K562 (cell line): Measurements from ENCODE around the gene ZNF112. TPM values are rescaled to one million over a fixed set of nuclear protein-coding genes. Genes with fewer than 3 reads are reported as not detected.

Experiments used
- ATAC-seq: fragments of 200-7000 bp; cut with Tn5 transposase; 3 replicates; pipeline ENCODE4 v1.9.1; 2020; ENCODE audit warnings: moderate library complexity
- BruUV-seq: library from RNA; stranded (reverse); fragments of 400-500 nt; replicated peaks from 2 replicates; lab custom pipeline; 2021; lab: Mats Ljungman, UMichigan
- CTCF ChIA-PET: fragments of 300-600 bp; formaldehyde crosslinking; extraction: SDS; loops from one replicate; lab custom pipeline; 2021; ENCODE audit warnings: low intra/inter-chr PET ratio; lab: Yijun Ruan, JAX
- POLR2A ChIA-PET: fragments of 300-600, 350-650 bp; sonication (Branson Sonifier 250); formaldehyde crosslinking; extraction: SDS; loops from one replicate; lab custom pipeline; 2021; ENCODE audit warnings: antibody characterized with exemption, inconsistent platforms; lab: Yijun Ruan, JAX
- DNase-seq, 4 experiments: peaks; one replicate each; pipeline versions ENCODE4 v3.0.0 to v3.0.0-alpha.2; 2011 to 2018; ENCODE audit warnings: low spot score in 3 of 4, mixed read lengths in 3 of 4; ENCODE audit errors: extremely low read depth in 1 of 4
- FAIRE-seq: peaks from 2 replicates; lab custom pipeline; 2011; peaks lifted over from hg19 to GRCh38; lab: Jason Lieb, UNC
- H2AFZ ChIP-seq: 2 replicates; pipeline ENCODE4 v1.6.0; 2011; ENCODE audit warnings: low read depth, low read length, control low read depth, inconsistent platforms
- H3K27ac ChIP-seq: fragments of 200-600 bp; 3 replicates; pipeline ENCODE4 v1.8.0; 2011; ENCODE audit warnings: low read depth, mild to moderate bottlenecking, control low read depth, inconsistent platforms, low read length, moderate library complexity, mixed read lengths; ENCODE audit errors: extremely low read depth
- H3K27me3 ChIP-seq, 2 experiments: fragments of 300-600 bp in 1 of 2; 2 replicates in 1 of 2; 3 replicates in 1 of 2; pipeline versions ENCODE4 v1.6.0 to v1.8.0; 2011; ENCODE audit warnings: inconsistent platforms in 2 of 2, low read length in 2 of 2, mild to moderate bottlenecking in 1 of 2, mixed read lengths in 1 of 2, moderate library complexity in 1 of 2; ENCODE audit not compliant: control insufficient read depth in 2 of 2, insufficient read depth in 2 of 2
- H3K36me3 ChIP-seq: fragments of 300-600 bp; 3 replicates; pipeline ENCODE4 v1.8.0; 2011; ENCODE audit warnings: mild to moderate bottlenecking, low read length, inconsistent platforms; ENCODE audit not compliant: control insufficient read depth, insufficient read depth
- H3K4me1 ChIP-seq, 2 experiments: fragments of 200-600 bp in 1 of 2; replicated peaks in 1 of 2; 2 replicates in 1 of 2; 3 replicates in 1 of 2; pipeline versions ENCODE4 v1.5.1 to v1.8.0; 2011; ENCODE audit warnings: inconsistent platforms in 2 of 2, low read length in 2 of 2, mild to moderate bottlenecking in 1 of 2, mixed read lengths in 1 of 2, moderate library complexity in 1 of 2; ENCODE audit not compliant: control insufficient read depth in 2 of 2, insufficient read depth in 2 of 2
- H3K4me2 ChIP-seq: 2 replicates; pipeline ENCODE4 v1.6.1; 2011; ENCODE audit warnings: low read length, control low read depth, inconsistent platforms, mixed read lengths; ENCODE audit not compliant: insufficient read depth
- H3K4me3 ChIP-seq: fragments of 200-600 bp; sonication (generic), shearing (Covaris generic); 2 replicates; pipeline ENCODE4 v1.5.1; 2016; ENCODE audit warnings: control low read depth, inconsistent platforms
- H3K79me2 ChIP-seq: fragments of 200-600 bp; 3 replicates; pipeline ENCODE4 v1.8.0; 2011; ENCODE audit warnings: low read length, inconsistent platforms; ENCODE audit not compliant: control insufficient read depth, insufficient read depth
- H3K9ac ChIP-seq, 2 experiments: 2 replicates each; pipeline versions ENCODE4 v1.6.0 to v1.6.1; 2011; ENCODE audit warnings: low read depth in 2 of 2, low read length in 2 of 2, control low read depth in 1 of 2, inconsistent platforms in 1 of 2, mild to moderate bottlenecking in 1 of 2, mixed read lengths in 1 of 2; ENCODE audit not compliant: insufficient read depth in 1 of 2
- H3K9me1 ChIP-seq: one replicate; pipeline ENCODE4 v1.6.0; 2011; ENCODE audit warnings: inconsistent platforms, mild to moderate bottlenecking, low read length, moderate library complexity; ENCODE audit not compliant: control insufficient read depth, insufficient read depth
- H3K9me3 ChIP-seq: replicated peaks from 2 replicates; pipeline ENCODE4 v1.5.1; 2011; ENCODE audit warnings: low read depth, low read length, inconsistent platforms; ENCODE audit not compliant: control insufficient read depth, insufficient read depth
- H4K20me1 ChIP-seq: replicated peaks from 2 replicates; pipeline ENCODE4 v1.6.1; 2011; ENCODE audit warnings: low read length, inconsistent platforms, mixed read lengths; ENCODE audit not compliant: control insufficient read depth, insufficient read depth
- ARID1B ChIP-seq: fragments of 450-650 bp; IDR thresholded peaks from 2 replicates; pipeline ENCODE4 v1.6.1; 2016; ENCODE audit warnings: antibody characterized with exemption, mild to moderate bottlenecking, inconsistent platforms
- CBFA2T3 ChIP-seq: fragments of 450-650 bp; IDR thresholded peaks from 2 replicates; pipeline ENCODE4 v1.6.1; 2017
- HMGN3 ChIP-seq: IDR thresholded peaks from 2 replicates; pipeline ENCODE4 v1.6.1; 2011; ENCODE audit warnings: borderline replicate concordance, low read depth, mild to moderate bottlenecking, mixed read lengths, low read length; ENCODE audit not compliant: insufficient read length; ENCODE audit errors: extremely low read depth
- MCM5 ChIP-seq: fragments of 450-650 bp; IDR thresholded peaks from 2 replicates; pipeline ENCODE4 v1.6.1; 2016; ENCODE audit warnings: low read depth
- PHF20 ChIP-seq: fragments of 450-650 bp; IDR thresholded peaks from 2 replicates; pipeline ENCODE4 v1.6.1; 2018; ENCODE audit not compliant: partially characterized antibody
- PTBP1 ChIP-seq: fragments of 200-400 bp; formaldehyde crosslinking; IDR thresholded peaks from 2 replicates; pipeline ENCODE4 v1.6.1; 2017; ENCODE audit warnings: low read depth, low read length
- XRCC5 ChIP-seq: fragments of 200-400 bp; formaldehyde crosslinking; IDR thresholded peaks from 2 replicates; pipeline ENCODE4 v1.6.1; 2017; ENCODE audit warnings: low read depth, mild to moderate bottlenecking, low read length
- ZKSCAN8 ChIP-seq: fragments of 200-800 bp; sonication (Bioruptor generic); IDR thresholded peaks from 2 replicates; pipeline ENCODE4 v1.6.1; 2016; ENCODE audit warnings: missing genetic modification characterization, missing compliant biosample characterization
- ZNF263 ChIP-seq: sonication (generic); formaldehyde crosslinking; IDR thresholded peaks from 2 replicates; pipeline ENCODE4 v1.8.0; 2022; ENCODE audit warnings: mild to moderate bottlenecking, missing genetic modification reagents, borderline replicate concordance
- WGBS: fragments of 100-300 bp; shearing (Covaris generic); methylation state at CpG from one replicate; pipeline ENCODE4 v1.1.6; 2016; ENCODE audit warnings: low coverage, mixed read lengths; ENCODE audit not compliant: insufficient coverage; ENCODE audit errors: missing lambda C conversion rate; 5-methylcytosine and 5-hydroxymethylcytosine counted together
- in situ Hi-C: fragments of 300-500 bp; cut with MboI; formaldehyde crosslinking; loops from 4 replicates; pipeline ENCODE4 v1.15.0; 2018; ENCODE audit warnings: inconsistent platforms, mixed read lengths
- intact Hi-C: fragments of 100-400 bp; cut with micrococcal nuclease; formaldehyde crosslinking; loops from 2 replicates; pipeline ENCODE4 v1.14.2; 2022
- polyA plus RNA-seq, 8 experiments: library from polyadenylated mRNA; depleted of rRNA in 4 of 8; stranded (reverse) in 5 of 8; unstranded in 3 of 8; fragments of >200 nt; fragmentation: Nextera tagmentation in 2 of 8; fragmentation: Illumina TruSeq in 1 of 8; extraction: Ambion mirVana in 2 of 8; extraction: Trizol in 1 of 8; gene quantifications; 2 replicates each; pipeline versions ENCODE4 v1.2.1 to v1.2.3, GENCODE V29; 2011 to 2014; ENCODE audit warnings: inconsistent platforms in 1 of 8, missing spikeins in 1 of 8
- total RNA-seq, 7 experiments: library from RNA; depleted of rRNA in 6 of 7; stranded (reverse); fragments of >200 nt in 6 of 7; fragmentation: Illumina TruSeq in 2 of 7; extraction: Trizol in 2 of 7; gene quantifications; 2 replicates each; pipeline versions ENCODE4 v1.2.1 to v1.2.3, GENCODE V29; 2011 to 2021; ENCODE audit warnings: low replicate concordance in 1 of 7
- TF ChIP-seq, protein P1 (sequence below): fragments of 250-450 bp; sonication (Bioruptor Pico); IDR thresholded peaks from 2 replicates; pipeline ENCODE4 v1.9.0; 2021; ENCODE audit warnings: mild to moderate bottlenecking
- TF ChIP-seq, protein P2 (sequence below): fragments of 250-450 bp; sonication (Bioruptor Pico); IDR thresholded peaks from 2 replicates; pipeline ENCODE4 v1.8.0; 2021; ENCODE audit warnings: moderate library complexity, mild to moderate bottlenecking, inconsistent platforms
- TF ChIP-seq, protein P3 (sequence below): fragments of 250-450 bp; sonication (Bioruptor Pico); IDR thresholded peaks from 2 replicates; pipeline ENCODE4 v1.4.0; 2020; ENCODE audit warnings: mild to moderate bottlenecking

ZNF112 gene
- total and polyA plus RNA-seq, 9 of the 15 experiments (the other 6 are each of a cell fraction or from before 2014, with no cell fraction given) = 0.21 to 1.3 (median 0.61) TPM

DNA sequence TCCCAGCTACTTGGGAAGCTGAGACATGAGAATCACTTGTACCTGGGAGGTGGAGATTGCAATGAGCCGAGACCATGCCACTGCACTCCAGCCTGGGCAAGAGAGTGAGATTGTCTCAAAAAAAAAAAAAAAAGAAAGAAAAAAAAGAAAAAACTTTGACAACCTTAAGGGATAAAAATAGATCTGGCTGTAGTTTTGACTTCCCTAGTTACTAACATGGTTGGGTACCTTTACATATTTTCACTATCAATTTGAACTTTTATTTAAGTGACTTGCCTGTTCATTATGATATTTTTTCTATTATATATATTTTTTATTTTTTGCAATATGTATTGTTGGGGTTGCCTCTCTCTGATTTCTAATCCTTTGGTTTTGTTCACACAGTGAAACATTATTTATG lies 43.2 kb downstream of the ZNF112 start:
- no peaks in the 10 kb centered on the region for H4K20me1 ChIP-seq
- no peak overlapping the region for H3K9ac ChIP-seq
- FAIRE-seq (no peak), ATAC-seq (no peak), DNase-seq (no peak)
- H3K4me3 ChIP-seq = no peak overlapping the region
- H3K79me2 ChIP-seq = no peaks in the 10 kb centered on the region
- no peaks in the 10 kb centered on the region for H3K9me1 ChIP-seq
- H2AFZ ChIP-seq = no peak overlapping the region
- H3K27ac ChIP-seq = no peak overlapping the region
- H3K4me2 ChIP-seq = no peak overlapping the region
- TF ChIP-seq, protein P1, sequence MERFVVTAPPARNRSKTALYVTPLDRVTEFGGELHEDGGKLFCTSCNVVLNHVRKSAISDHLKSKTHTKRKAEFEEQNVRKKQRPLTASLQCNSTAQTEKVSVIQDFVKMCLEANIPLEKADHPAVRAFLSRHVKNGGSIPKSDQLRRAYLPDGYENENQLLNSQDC (CRISPR knock-in tag) = no peak
- no peak for TF ChIP-seq MCM5
- TF ChIP-seq, protein P2, sequence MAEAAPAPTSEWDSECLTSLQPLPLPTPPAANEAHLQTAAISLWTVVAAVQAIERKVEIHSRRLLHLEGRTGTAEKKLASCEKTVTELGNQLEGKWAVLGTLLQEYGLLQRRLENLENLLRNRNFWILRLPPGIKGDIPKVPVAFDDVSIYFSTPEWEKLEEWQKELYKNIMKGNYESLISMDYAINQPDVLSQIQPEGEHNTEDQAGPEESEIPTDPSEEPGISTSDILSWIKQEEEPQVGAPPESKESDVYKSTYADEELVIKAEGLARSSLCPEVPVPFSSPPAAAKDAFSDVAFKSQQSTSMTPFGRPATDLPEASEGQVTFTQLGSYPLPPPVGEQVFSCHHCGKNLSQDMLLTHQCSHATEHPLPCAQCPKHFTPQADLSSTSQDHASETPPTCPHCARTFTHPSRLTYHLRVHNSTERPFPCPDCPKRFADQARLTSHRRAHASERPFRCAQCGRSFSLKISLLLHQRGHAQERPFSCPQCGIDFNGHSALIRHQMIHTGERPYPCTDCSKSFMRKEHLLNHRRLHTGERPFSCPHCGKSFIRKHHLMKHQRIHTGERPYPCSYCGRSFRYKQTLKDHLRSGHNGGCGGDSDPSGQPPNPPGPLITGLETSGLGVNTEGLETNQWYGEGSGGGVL (CRISPR knock-in tag) = no peak
- TF ChIP-seq ZKSCAN8 (CRISPR knock-in tag) = no peak
- TF ChIP-seq ZNF263 (CRISPR knock-in tag) = no peak
- TF ChIP-seq PTBP1 = no peak
- no peak for TF ChIP-seq HMGN3
- no peak for TF ChIP-seq ARID1B
- no peak for TF ChIP-seq PHF20
- TF ChIP-seq, protein P3, sequence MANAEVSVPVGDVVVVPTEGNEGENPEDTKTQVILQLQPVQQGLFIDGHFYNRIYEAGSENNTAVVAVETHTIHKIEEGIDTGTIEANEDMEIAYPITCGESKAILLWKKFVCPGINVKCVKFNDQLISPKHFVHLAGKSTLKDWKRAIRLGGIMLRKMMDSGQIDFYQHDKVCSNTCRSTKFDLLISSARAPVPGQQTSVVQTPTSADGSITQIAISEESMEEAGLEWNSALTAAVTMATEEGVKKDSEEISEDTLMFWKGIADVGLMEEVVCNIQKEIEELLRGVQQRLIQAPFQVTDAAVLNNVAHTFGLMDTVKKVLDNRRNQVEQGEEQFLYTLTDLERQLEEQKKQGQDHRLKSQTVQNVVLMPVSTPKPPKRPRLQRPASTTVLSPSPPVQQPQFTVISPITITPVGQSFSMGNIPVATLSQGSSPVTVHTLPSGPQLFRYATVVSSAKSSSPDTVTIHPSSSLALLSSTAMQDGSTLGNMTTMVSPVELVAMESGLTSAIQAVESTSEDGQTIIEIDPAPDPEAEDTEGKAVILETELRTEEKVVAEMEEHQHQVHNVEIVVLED (CRISPR knock-in tag) = no peak
- no peak for TF ChIP-seq XRCC5
- no peak for TF ChIP-seq CBFA2T3
- in situ Hi-C loops (no loop called here), intact Hi-C loops (no loop called here)
- no peaks in the 10 kb centered on the region for H3K4me1 ChIP-seq
- BruUV-seq = no TSS peak
- CTCF ChIA-PET = no interaction called here
- 0% methylated on average over 1 of the region's 1 CpG for WGBS
- H3K9me3 ChIP-seq = 0 out of 2 replicates have a peak, but pooled peaks cover 2% of the 10 kb centered on the region
- H3K36me3 ChIP-seq = no peaks in the 10 kb centered on the region
- no peaks in the 10 kb centered on the region for H3K27me3 ChIP-seq
- POLR2A ChIA-PET = no interaction called here
